Measurements from ENCODE around the gene FOXG1.

Gene FOXG1

DNA sequence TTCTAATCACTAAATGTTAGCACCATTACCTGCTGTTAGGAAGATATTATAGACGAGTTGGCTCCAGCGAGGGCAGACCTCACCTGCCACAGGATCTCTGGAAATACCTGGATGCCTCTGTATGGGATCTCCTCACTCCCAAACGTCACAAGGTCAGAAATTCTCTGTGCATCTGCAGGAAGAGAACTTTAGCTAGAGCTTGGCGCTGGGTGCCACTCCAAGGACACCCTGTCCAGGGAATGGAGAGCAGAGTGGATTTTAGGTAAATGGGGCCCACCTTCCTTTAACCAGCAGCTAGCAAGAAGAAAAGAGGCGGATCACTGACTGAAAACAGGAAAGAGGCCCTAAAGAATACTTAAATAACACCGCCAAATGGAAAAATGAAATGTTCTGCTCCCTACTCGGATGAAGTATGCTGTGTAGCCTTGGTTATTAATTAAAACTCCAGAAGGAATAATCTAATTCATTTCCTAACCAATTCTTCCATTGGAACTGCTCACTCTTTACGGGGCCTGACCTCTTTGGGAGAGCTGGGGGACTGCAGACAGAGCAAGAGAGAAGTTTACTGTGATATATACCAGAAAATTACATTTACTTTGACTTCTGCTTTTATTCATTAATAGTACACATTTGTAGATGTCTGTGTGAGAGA, 4.2 kb upstream of the FOXG1 start:
- no peak for DNase-seq (ENCODE audit: low spot score)

- no peak for DNase-seq (ENCODE audit: low spot score)
Observed at GRCh38 chr14:28762955-28763326, 3.6 kb upstream of the FOXG1 start.

DNA sequence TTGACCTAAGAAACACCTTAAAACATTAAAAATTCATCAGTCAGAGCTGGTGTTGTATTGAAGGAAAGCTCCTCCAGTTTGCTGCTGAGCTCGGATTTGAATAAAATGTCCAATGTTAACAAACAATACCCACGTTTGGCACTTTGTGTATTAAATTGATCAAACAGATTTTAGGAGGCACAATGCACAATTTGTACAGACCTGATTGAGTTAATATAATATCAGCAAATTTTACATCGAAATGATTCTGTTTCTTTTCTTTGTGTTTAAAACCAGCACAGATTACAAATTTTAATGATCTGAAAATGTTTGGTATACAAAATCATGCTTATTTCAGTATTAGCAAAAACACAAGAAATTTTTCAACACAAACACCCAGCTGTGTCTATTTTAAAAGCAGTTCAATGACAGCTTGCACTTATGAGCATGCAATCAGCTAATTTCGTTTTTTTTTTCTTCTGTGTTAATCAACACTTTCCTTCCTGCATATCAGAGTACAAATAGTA, 2.8 kb upstream of the FOXG1 start:
- no peak for DNase-seq (ENCODE audit: low spot score)

DNA sequence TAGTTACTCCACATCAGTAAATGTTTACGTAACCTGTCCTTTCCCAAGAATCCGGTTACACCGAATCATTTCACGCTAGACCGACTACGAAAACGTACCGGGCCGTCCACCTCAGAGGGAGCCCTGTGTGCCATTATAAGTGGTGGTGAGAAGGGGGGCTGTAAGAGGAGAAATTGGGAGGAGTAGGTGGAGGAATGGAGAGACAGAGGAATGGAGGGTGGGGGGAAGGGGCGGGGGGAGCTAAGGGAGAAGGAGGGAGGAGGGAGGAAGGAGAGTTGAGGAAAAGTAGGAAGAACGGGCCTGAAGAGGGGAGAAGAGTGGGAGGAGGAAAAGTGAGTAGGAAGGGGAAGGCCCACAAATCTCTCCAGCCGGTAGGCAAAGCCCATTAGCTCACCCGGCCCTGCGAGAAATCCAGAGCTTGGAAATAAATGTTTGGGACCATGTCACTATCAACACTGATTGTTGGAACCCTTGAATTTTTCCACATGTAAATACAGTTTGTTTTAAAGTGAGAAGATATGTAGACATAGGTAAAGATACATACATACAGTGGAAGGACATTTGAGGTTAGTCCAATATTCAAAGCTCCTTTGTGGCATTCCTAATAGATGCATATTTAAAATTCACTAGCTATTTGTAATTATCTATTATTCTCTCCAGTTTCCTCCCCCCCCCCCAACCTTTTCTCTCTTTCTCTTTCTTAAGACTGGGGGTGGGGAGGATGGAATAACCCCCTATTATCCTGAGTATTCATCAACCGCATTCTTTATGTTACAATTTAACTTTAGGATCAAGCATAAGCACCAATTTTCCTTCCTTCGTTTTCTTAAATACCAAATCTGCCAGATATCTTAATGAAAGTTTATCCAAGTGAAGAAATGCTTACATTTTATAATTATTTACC, 2.1 kb upstream of the FOXG1 start:
- no peak for DNase-seq (ENCODE audit: low spot score)

- DNase-seq (ENCODE audit: low spot score): peak; percentile 52
Observed at GRCh38 chr14:28765169-28765830, 1.3 kb upstream of the FOXG1 start.

- DNase-seq (ENCODE audit: low spot score): no peak
Observed at GRCh38 chr14:28765831-28766468, 637 bp upstream of the FOXG1 start.

DNA sequence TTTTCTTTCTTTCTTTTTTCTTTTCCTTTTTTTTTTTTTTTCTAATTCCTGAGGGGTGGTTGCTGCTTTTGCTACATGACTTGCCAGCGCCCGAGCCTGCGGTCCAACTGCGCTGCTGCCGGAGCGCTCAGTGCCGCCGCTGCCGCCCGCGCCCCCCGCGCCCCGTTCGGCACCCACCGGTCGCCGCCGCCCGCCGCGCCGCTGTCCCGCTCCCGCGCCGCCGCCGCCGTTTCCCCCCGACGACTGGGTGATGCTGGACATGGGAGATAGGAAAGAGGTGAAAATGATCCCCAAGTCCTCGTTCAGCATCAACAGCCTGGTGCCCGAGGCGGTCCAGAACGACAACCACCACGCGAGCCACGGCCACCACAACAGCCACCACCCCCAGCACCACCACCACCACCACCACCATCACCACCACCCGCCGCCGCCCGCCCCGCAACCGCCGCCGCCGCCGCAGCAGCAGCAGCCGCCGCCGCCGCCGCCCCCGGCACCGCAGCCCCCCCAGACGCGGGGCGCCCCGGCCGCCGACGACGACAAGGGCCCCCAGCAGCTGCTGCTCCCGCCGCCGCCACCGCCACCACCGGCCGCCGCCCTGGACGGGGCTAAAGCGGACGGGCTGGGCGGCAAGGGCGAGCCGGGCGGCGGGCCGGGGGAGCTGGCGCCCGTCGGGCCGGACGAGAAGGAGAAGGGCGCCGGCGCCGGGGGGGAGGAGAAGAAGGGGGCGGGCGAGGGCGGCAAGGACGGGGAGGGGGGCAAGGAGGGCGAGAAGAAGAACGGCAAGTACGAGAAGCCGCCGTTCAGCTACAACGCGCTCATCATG, 654 bp downstream of the FOXG1 start:
- DNase-seq (ENCODE audit: low spot score): no peak

DNA sequence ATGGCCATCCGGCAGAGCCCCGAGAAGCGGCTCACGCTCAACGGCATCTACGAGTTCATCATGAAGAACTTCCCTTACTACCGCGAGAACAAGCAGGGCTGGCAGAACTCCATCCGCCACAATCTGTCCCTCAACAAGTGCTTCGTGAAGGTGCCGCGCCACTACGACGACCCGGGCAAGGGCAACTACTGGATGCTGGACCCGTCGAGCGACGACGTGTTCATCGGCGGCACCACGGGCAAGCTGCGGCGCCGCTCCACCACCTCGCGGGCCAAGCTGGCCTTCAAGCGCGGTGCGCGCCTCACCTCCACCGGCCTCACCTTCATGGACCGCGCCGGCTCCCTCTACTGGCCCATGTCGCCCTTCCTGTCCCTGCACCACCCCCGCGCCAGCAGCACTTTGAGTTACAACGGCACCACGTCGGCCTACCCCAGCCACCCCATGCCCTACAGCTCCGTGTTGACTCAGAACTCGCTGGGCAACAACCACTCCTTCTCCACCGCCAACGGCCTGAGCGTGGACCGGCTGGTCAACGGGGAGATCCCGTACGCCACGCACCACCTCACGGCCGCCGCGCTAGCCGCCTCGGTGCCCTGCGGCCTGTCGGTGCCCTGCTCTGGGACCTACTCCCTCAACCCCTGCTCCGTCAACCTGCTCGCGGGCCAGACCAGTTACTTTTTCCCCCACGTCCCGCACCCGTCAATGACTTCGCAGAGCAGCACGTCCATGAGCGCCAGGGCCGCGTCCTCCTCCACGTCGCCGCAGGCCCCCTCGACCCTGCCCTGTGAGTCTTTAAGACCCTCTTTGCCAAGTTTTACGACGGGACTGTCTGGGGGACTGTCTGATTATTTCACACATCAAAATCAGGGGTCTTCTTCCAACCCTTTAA, 1.5 kb downstream of the FOXG1 start:
- peak; percentile 65 for DNase-seq (ENCODE audit: low spot score)

DNA sequence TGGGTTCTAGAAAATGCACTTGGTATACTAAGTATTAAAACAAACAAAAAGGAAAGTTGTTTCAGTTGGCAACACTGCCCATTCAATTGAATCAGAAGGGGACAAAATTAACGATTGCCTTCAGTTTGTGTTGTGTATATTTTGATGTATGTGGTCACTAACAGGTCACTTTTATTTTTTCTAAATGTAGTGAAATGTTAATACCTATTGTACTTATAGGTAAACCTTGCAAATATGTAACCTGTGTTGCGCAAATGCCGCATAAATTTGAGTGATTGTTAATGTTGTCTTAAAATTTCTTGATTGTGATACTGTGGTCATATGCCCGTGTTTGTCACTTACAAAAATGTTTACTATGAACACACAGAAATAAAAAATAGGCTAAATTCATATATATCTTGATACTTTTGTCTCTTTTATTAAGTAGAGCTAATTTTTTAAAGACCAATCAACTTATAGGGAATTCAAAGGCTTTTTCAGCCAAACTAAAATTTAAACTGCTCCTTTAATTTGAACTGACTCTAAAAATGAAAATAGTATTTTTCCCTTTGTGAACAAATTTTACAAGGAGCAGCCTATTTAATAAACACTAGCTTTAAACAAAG, 2.8 kb downstream of the FOXG1 start:
- no peak for DNase-seq (ENCODE audit: low spot score)

DNA sequence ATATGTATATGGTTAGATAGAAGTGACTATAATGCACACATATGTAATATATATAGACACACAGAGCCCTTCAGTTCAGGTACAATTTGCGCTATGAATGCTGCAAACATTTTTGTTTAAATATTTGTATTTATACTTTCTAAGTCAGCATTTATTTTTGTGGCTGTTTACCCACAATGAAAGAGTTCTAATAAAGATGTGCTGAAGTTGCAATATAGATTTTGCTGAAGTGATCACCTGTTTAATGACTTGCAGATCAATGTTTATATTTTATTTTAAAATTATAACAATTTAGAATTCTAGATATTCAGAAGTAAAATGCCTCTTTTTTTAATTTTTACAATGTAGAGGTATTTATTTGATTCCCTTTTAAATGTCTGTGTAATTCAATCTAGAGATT, 3.5 kb downstream of the FOXG1 start:
- DNase-seq (ENCODE audit: low spot score): no peak

- no peak for DNase-seq (ENCODE audit: low spot score)
Observed at GRCh38 chr14:28770630-28771029, 4.0 kb downstream of the FOXG1 start.

DNA sequence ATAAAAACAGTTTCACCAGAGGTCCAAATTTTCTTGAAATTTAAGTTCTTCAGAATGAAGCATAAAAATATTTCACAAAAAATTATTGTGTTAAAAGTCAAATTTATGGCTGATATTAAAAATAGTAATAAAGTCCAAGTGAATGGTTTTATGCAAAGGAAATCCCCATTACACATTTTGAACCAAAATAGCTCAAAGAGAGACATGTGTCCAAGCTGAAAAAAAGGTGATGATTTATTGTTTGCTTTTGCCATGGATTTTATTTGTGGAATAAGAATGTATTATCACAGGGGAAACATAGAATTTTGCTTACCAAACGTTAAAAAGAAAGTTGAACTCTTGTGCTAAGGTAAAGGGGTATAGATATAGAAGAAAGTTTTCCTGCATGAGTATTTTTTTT, 4.6 kb downstream of the FOXG1 start:
- no peak for DNase-seq (ENCODE audit: low spot score)

DNA sequence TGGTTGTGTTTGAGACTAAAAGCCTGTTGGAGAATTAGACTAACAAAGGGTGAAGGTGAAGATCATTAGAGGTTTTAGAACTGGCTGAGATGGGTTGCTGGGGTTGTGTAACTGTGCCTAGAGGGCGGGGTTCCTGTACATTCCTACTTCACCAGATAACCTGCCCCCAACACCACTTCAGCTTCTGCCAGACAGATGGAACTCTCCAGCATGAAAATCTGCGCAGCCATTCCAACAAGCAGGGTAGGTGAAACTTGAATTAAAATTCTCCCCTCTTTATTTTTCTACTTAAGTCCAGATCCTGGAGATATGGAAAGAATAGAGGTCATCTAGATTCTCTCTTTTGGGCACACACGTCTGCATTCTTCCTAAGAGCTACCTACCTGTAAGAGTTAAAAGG, 6.0 kb downstream of the FOXG1 start:
- no peak for DNase-seq (ENCODE audit: low spot score)

- no peak for DNase-seq (ENCODE audit: low spot score)
Observed at GRCh38 chr14:28773176-28773575, 6.6 kb downstream of the FOXG1 start.

DNA sequence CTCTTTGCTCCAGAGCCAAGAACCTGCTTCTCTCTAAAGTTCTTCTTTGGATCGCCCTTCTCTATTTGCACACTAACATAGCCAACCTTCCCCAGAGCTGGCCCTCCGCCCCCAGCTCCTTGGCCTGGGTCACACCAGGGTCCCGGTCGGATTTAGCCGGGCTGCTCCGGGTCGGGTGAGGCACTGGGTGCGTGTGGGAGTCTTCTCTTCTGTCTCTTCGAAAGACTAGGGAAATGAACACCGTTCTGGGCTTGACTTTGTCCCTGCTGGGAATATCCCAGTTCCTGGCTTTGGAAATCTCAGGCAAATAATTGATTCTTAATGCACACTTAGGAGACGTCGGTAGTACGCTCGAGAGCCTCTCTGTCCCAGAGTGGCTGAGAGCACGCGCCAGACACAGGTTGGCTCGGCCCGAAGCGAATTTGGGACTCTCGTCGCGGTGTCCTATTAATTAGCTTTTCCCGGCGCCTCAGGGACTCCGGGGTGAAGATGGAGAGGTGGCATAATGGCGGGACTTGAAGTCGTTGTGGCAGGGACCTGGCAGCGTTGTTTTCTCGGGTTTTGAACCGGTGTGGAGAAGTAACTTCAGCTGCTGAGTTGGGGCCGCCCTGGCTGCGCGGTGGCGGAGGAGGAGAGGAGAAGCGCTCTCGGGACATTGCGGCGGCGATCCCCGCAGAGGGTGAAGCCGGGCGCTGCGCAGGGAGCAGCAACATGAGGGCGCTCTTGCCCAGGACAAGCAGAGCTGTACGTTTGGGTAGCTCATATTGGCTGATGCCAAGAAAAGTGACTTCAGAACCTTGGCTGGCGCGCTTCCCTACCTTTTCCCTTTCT, 7.5 kb downstream of the FOXG1 start:
- peak; percentile 90 for DNase-seq (ENCODE audit: low spot score)

DNA sequence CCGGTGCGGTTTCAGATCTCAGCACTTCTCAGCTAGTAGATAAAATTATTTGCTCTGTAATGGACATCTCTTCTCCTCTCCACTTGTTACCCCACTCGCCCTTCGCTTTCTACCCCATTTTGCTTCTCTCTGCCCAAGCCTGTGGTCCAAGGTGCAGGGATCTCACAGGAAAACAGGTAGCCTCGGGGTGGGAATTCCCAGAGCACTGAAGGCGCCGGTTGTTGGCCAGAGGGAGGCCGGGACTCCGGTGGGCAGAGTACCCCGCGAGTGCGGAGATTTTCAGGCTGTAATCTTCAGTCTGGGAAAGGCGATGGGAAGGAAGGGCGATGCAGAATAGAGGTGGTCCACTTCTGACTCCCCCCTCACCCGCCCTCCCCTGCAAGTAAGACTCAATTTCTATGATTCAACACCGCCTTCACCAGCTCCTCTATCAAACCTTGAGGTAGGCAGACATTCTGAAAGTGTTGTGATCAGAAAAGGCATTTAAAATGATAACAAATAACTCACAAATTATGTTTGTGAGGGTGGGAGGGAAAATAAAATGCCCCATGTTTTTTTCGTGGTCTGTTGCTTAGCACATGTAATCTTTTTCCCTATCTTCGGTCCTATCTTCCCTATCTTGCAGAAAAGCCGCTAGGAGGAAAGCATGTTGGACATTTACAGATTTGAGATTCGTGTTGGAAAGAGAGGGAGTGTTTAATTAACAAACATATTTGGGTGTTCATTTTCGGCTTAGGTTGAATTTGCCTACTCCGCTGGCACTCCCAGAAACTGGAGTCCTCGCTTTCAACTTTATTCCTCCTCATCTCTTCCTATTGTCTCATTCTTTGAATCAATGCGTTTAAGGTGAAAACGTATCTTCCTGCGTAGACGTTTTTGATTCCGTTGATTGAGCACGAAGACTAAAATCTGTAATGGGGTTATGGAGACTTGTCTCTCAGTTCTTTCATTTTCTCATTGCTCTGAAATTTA, 8.5 kb downstream of the FOXG1 start:
- no peak for DNase-seq (ENCODE audit: low spot score)

DNA sequence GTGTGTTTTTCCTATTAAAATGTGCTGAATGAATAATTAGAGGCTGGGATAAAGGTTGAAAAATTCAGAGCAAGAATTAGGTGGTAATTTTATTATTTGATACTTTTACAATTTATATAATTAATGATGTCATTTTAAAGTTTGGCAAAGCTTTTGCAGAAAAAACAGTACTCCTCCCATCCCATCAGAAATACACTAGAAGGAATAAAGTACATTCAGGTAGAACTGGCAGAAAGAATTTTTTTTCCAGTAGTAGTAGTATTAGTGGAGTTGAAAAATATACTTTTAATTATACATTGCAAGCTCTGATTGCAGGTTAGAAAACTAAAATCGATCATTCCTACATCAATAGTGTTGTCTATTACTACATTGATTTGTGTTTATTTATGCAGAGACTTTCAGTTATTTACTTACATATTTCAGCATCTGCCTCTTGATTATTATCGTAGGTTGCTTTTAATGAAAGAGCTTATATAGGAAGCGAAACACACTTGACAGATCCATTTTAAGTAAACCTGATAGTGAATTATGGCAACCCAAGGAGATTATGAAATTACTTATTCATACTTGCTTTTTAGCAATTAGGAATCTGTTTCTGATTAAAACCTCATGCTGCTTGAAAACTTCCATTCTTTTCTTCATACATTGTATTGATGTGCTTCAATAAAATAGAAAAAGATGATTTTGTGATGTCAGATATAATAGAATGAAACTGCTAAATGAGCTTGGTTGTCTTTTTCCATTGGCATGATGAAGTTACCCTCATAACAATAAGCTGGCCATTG, 10.1 kb downstream of the FOXG1 start:
- no peak for DNase-seq (ENCODE audit: low spot score)
